Osteocyte (in vitro differentiated cells): ENCODE results near the gene PRG3. TPM values are rescaled to one million over a fixed set of nuclear protein-coding genes. Genes with fewer than 3 reads are reported as not detected.

Experiments used
- DNase-seq: peaks from one replicate; pipeline ENCODE4 v3.0.0; 2021; ENCODE audit warnings: mixed read lengths; ENCODE audit not compliant: unreplicated experiment; ENCODE audit errors: extremely low spot score
- H3K27ac Mint-ChIP-seq: one replicate; pipeline ENCODE4 v1.8.0; 2021; ENCODE audit warnings: mild to moderate bottlenecking, mixed read lengths; ENCODE audit not compliant: unreplicated experiment
- H3K27me3 Mint-ChIP-seq: one replicate; pipeline ENCODE4 v1.8.0; 2021; ENCODE audit warnings: mixed read lengths; ENCODE audit not compliant: unreplicated experiment
- H3K36me3 Mint-ChIP-seq: one replicate; pipeline ENCODE4 v1.8.0; 2021; ENCODE audit warnings: mixed read lengths; ENCODE audit not compliant: unreplicated experiment
- H3K4me1 Mint-ChIP-seq: one replicate; pipeline ENCODE4 v1.8.0; 2021; ENCODE audit warnings: mixed read lengths; ENCODE audit not compliant: unreplicated experiment
- H3K4me3 Mint-ChIP-seq: one replicate; pipeline ENCODE4 v1.8.0; 2021; ENCODE audit warnings: mild to moderate bottlenecking, moderate library complexity, mixed read lengths; ENCODE audit not compliant: unreplicated experiment
- H3K9me3 Mint-ChIP-seq: one replicate; pipeline ENCODE4 v1.8.0; 2021; ENCODE audit warnings: mixed read lengths; ENCODE audit not compliant: unreplicated experiment
- CTCF ChIP-seq: fragments of 200-600 bp; sonication (generic); IDR thresholded peaks from 2 replicates; pipeline ENCODE4 v1.5.0; 2021; ENCODE audit warnings: antibody characterized with exemption, mild to moderate bottlenecking, moderate library complexity
- long read RNA-seq: library from polyadenylated mRNA; unstranded; transcript quantifications from one replicate; pipeline ENCODE4 v2.0.0, GENCODE V29; 2021
- total RNA-seq: library from RNA; stranded (reverse); gene quantifications from 2 replicates; pipeline ENCODE4 v1.2.1, GENCODE V29; 2021

The PRG3 gene, protein sequence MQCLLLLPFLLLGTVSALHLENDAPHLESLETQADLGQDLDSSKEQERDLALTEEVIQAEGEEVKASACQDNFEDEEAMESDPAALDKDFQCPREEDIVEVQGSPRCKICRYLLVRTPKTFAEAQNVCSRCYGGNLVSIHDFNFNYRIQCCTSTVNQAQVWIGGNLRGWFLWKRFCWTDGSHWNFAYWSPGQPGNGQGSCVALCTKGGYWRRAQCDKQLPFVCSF
- total RNA-seq = not detected in 2 replicates
- long read RNA-seq = 0 reads

- no peak for DNase-seq
- Mint-ChIP-seq H3K27me3 (peaks cover 32% of the 10 kb centered on the region), H3K4me1 (peaks cover 7% of the 10 kb centered on the region), H3K36me3 (no peaks in the 10 kb centered on the region), H3K4me3 (no peak within 1 kb of the TSS), H3K27ac (no peak within 1 kb of the TSS), H3K9me3 (peaks cover 3% of the 10 kb centered on the region)
- no peak for TF ChIP-seq CTCF
Measured at GRCh38 chr11:57380975-57381374, at the start of gene PRG3. TSS of gene PRG3 (minus strand) at chr11:57381150. CDS start at chr11:57380708, 442 bp downstream.

- DNase-seq = no peak
- no peak overlapping the region for H3K4me3 Mint-ChIP-seq
- no peaks in the 10 kb centered on the region for H3K27me3 Mint-ChIP-seq
- TF ChIP-seq CTCF = no peak
- H3K36me3 Mint-ChIP-seq = no peaks in the 10 kb centered on the region
- H3K9me3 Mint-ChIP-seq = no peaks in the 10 kb centered on the region
- peaks cover 38% of the 10 kb centered on the region for H3K4me1 Mint-ChIP-seq
- H3K27ac Mint-ChIP-seq = no peak overlapping the region
Measured at GRCh38 chr11:57429946-57430345, 49.0 kb upstream of the PRG3 start.

- Mint-ChIP-seq H3K27ac (no peak overlapping the region), H3K4me3 (no peak overlapping the region), H3K27me3 (no peaks in the 10 kb centered on the region), H3K9me3 (no peaks in the 10 kb centered on the region), H3K36me3 (no peaks in the 10 kb centered on the region), H3K4me1 (peaks cover 45% of the 10 kb centered on the region)
- no peak for TF ChIP-seq CTCF
- DNase-seq = no peak
Measured at GRCh38 chr11:57428643-57429042, 47.7 kb upstream of the PRG3 start.

DNA sequence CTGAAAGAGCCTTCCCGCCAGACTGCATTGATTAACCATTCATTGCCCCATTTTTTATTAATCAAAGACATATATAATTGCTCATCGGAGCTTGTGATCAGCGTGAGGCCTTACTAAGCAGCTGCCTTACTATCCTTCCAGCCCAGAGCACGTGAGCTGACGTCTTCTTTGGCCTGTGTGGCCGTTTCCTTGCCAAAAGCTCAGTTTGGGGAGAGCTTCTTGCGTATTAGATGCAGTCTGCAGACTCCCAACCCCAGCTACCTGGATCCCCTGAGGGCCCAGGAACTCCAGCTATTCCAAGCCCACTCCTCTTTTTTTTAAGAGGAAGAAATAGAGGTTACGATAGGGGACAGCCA lies 46.8 kb upstream of the PRG3 start:
- TF ChIP-seq CTCF = no peak
- H3K27me3 Mint-ChIP-seq = no peaks in the 10 kb centered on the region

GRCh38 chr11:57426929-57427726 lies 46.2 kb upstream of the PRG3 start, which contains the start of gene SLC43A3:
TSS of gene SLC43A3 (minus strand) at chr11:57427121. CDS start at chr11:57426172, 949 bp downstream.
- Mint-ChIP-seq H3K9me3 (no peaks in the 10 kb centered on the region), H3K4me3 (peak within 1 kb of the TSS; percentile 77), H3K36me3 (peaks cover 1% of the 10 kb centered on the region), H3K4me1 (peaks cover 38% of the 10 kb centered on the region), H3K27me3 (no peaks in the 10 kb centered on the region), H3K27ac (peak within 1 kb of the TSS; percentile 97)
- no peak for TF ChIP-seq CTCF
- DNase-seq = no peak

More for the DNA sequence above, 46.8 kb upstream of the PRG3 start:
- Mint-ChIP-seq H3K36me3 (peaks cover 1% of the 10 kb centered on the region), H3K9me3 (no peaks in the 10 kb centered on the region), H3K27ac (peak overlapping the region; percentile 97), H3K4me1 (peaks cover 43% of the 10 kb centered on the region), H3K4me3 (peak overlapping the region; percentile 77)
- DNase-seq = no peak
